GM21529 (cell line): ENCODE data around the gene PAPPA.

Experiments used
- ATAC-seq: cut with Tn5 transposase; IDR thresholded peaks from one replicate; pipeline ENCODE4 v1.9.1; 2021; ENCODE audit not compliant: unreplicated experiment

Gene PAPPA, protein sequence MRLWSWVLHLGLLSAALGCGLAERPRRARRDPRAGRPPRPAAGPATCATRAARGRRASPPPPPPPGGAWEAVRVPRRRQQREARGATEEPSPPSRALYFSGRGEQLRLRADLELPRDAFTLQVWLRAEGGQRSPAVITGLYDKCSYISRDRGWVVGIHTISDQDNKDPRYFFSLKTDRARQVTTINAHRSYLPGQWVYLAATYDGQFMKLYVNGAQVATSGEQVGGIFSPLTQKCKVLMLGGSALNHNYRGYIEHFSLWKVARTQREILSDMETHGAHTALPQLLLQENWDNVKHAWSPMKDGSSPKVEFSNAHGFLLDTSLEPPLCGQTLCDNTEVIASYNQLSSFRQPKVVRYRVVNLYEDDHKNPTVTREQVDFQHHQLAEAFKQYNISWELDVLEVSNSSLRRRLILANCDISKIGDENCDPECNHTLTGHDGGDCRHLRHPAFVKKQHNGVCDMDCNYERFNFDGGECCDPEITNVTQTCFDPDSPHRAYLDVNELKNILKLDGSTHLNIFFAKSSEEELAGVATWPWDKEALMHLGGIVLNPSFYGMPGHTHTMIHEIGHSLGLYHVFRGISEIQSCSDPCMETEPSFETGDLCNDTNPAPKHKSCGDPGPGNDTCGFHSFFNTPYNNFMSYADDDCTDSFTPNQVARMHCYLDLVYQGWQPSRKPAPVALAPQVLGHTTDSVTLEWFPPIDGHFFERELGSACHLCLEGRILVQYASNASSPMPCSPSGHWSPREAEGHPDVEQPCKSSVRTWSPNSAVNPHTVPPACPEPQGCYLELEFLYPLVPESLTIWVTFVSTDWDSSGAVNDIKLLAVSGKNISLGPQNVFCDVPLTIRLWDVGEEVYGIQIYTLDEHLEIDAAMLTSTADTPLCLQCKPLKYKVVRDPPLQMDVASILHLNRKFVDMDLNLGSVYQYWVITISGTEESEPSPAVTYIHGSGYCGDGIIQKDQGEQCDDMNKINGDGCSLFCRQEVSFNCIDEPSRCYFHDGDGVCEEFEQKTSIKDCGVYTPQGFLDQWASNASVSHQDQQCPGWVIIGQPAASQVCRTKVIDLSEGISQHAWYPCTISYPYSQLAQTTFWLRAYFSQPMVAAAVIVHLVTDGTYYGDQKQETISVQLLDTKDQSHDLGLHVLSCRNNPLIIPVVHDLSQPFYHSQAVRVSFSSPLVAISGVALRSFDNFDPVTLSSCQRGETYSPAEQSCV (N-terminal part only)

DNA sequence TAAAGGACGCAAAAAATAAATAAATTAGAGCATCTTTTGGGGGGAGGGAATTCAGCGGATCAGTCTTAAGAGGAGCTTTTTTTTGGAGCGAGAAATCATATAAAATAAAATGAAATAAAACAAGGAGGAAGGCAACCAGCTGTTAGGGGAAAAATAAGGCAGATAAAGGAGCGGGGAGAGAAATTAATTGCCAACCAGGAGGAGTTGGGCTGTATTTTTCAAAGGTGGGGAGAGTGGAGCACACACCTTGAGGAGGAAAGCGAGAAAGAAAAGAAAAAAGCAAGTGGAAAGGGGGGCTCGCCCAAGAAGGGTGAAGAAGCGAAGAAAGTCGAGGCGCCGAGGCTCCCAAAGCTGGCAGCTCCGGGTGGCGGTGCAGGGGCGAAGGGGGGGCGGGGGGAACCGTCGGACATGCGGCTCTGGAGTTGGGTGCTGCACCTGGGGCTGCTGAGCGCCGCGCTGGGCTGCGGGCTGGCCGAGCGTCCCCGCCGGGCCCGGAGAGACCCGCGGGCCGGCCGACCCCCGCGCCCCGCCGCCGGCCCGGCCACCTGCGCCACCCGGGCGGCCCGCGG is at the start of gene PAPPA:
Gene PAPPA (plus strand): TSS at position 27 of the 569 bp plus-strand sequence. CDS start 382 bp downstream, at position 409.
- ATAC-seq, result no peak

DNA sequence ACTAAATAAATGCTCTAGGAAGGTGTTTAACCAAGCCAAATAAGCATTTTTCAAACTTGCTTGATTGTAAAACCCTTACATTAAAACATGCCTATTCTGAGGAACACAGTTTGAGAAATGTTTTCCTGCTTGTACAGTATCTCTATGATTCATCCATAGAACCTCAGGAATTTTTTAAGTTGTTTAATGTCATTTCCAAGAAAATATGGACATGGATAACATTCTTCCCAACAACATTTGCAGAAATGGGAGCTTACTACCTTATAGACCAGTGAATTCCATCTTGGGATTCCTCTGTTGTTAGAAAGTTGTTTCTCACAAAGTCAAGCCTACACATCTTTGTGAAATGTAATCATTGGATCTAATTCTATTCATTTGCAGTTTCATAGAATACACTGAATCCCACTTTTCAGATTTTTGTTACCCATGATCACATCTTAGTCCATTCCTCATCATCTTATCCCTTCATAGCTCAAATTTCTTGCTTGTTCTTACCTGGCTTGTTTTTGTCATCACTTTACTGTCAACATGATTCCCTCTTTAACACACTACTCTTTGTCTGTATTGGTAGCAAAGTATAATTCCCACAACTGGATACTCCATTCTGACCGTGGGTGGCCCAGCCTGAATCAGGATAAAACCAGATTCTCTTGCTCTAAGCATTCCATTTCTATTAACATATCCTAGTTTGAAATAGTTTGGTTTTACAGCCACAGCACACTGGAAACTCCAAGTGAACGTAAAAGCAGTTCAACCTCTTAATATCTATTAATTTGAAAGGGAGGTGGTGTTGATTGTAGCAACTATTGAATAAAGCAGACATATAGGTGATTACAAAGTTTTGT is 49.4 kb upstream of the PAPPA start:
- no peak for ATAC-seq

DNA sequence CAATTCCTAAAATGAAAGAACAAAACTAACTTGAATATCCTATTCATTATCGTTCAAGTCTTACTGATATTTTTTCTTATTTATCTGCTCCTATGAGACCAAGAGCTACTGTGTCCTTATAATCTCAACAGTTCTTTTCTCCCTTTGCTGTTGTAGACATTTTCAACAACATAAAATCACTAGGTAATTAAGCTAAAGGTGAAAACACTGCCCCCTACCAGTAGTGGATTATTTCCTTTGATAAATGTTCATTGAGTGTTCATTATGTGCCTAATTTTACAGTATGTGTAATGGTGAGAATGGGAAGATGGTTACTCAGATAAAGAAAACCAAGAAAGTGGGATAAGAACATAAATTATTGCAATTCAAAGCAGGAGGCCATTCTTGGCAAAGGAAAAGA is 41.4 kb upstream of the PAPPA start:
- no peak for ATAC-seq

DNA sequence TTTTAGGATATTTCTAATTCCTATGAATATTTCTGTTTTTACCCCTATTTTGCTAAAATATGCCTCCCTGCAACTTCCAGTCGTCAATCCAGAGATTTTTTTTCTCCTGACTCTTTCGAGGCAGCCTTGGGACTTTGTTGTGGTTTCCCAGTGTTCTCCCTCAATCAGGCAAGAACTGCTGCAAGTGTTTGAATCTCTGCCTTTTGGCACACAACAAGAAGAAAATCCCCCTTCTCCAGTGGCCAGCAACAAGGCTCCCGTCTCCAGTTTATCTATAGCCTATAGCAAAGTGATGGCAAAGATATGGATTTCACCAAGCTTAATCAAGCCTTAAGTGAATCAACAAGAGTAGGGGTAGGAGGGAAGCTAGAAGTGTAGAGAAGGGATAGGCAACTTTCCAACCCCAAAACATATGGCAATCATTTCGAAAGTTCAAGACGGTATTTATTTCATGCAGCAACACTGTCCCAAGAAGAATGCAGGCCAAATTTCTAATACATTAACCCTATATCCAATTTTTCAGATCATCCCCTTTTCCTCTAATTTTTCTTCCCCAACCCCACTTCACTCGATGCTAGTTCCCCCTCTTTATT is 37.7 kb upstream of the PAPPA start:
- no peak for ATAC-seq

DNA sequence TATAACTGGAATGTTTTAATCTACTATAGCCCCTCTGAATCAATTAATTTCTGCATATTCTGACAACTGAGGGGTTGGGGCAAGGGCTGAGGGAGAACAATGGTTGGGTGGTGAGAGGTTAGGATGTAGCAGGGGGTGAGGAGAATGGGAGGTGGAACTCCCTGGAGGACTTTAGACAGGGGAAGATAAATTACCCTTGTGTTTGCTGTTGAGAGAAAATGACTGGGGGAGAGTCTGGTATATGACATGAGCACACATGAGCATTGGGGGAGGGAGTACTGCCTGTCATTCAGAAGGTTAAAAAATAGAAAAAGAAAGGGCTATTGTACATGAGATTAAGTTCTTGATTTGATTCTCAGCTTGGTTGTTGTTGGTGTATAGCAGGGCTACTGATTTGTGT is 37.2 kb upstream of the PAPPA start:
- ATAC-seq, result no peak

DNA sequence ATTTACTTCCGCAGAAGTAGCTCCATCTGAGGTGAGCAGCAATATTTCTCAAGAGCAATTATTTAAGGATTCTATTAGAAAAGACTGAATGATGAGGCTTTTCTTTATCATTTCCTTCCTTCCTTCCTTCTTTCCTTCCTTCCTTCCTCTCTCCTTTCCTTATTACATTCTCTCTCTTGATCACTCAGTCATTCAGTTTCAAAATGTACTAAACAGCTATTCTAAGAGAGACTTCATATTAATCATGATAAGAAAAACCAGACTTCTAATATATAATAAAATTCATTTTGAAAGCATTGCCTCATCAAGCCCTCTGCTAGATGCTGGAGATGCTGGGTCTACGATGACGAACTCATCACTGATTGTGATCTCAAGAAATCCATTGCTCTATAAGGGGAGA is 30.4 kb upstream of the PAPPA start:
- ATAC-seq, result no peak

DNA sequence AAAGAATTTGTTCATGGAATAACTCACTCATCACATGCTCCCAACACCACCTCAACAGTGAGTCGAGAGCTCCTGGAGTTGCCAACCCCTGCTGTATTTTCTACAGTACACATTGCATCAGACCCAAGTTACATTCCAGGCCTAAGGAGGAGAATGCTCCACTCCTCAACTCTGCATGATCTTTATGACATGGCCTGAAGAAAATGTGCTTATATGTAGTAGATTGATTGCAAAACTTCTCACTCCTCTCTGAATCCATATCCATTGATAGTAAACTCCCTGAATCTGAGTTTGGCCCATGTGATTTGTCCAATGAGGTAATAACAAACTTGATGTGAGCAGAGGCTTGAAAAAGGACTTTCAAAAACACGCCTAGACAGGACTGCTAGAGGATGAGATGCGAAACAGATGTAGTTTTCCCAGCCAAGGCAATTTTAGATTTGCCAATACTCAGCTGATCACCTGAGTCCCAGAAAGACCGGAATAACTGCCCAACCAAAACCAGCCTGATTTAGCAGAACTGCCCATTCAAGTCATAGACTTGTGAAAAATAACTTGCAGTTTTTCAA is 29.0 kb upstream of the PAPPA start:
- no peak for ATAC-seq

DNA sequence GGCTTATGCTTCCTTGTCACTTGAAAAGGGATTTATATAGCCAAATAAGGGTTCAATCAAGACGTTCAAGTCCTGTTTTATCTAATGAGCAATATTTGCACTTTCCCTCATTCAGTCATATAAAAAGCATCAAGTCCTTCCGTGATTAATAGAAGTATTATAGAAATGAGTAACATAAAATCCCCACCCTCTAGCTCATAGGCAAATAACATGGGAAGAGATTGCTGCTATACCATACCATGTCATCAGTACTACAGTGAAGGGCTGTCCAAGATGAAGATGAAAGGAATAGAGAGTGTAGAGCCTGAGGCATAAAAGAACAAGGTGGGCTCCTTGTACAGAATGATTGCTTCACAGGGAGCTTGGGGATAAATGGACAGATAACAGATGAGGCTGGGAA is 20.4 kb upstream of the PAPPA start:
- no peak for ATAC-seq

DNA sequence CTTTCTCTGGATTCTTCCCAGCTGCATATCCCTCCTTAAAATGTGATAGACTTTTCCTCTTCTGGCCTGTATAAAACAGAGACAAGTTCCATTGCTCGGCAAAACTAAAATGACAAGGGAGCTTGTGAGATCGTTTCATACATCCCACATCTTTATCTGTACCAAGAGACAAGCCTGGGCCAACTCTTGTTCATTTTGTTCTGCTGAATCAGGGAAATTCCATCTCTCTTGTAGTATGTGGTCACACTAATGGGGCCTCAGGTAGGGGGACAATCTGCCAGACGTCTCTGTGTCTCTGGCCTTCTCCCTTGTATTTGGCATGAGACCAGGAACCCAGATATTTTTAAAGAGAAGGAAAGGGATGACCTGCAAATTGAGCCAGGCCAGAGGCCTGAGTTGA is 18.6 kb upstream of the PAPPA start:
- ATAC-seq, result no peak

DNA sequence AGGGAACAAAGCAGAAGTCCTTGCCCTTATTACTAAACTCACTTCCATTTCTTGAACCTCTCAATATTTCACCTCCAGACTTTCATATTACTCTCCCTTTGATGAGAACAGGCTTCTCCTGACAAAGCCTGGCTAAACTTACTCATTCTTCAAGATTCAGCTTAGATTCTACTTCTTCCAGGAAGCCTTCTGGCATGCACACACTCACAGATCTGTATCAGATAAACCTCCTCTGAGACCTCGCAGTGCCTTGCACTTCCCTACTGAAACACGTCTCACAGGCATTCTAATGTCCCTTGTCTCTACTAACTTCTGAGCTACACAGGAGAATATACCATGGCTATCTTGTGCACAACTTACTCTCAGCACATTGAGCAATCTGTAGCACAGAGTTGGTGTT is 16.6 kb upstream of the PAPPA start:
- ATAC-seq, result no peak

DNA sequence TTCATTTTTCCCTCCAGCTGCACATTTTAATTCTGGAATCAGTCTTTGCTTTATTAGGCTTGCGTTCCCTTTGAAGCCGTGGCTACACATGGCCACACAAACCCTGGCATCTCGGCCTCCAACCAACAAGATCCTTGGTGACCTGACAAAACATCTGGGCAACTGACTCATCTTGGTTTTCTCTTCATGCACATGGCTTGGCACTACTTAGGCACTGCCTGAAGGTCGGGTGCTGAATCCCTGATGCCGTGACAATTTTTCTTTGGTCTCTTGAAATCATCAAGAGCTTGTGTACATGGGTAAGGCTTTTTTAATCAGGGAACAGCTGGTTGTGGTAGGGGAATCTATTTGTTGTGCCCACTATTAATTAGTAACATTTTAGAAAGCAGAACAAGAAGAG is 16.0 kb upstream of the PAPPA start:
- ATAC-seq, result no peak

DNA sequence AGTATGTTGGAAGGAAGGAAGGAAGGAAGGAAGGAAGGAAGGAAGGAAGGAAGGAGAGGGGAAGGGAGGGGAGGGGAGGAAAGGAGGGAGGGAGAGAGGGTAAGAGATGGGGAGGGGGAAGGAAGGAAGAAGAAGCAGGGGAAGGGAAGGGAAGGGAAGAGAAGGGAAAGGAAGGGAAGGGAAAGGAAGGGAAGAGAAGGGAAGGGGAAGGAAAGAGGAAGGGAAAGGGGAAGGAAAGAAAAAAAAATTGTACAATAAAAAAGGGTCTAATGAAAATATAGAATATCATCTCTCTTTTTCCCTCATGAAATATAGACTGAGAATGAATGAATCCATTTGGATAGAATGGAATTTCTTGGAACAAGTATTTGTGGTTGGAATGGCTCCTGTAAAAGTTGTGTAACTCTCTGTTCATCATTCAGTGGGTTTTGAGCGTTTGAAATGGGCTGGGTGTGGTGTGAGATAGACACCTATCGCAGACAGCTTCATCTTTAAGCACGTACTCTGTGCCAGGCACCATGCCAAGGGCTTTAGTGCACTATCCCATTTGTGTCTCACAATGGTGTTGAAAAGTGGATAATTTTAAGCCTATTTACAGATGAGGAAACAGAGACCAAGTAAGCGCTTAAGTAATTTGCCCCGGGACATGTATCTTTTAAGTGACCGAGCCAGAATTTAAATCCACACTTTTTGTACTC is 11.6 kb upstream of the PAPPA start:
- no peak for ATAC-seq

DNA sequence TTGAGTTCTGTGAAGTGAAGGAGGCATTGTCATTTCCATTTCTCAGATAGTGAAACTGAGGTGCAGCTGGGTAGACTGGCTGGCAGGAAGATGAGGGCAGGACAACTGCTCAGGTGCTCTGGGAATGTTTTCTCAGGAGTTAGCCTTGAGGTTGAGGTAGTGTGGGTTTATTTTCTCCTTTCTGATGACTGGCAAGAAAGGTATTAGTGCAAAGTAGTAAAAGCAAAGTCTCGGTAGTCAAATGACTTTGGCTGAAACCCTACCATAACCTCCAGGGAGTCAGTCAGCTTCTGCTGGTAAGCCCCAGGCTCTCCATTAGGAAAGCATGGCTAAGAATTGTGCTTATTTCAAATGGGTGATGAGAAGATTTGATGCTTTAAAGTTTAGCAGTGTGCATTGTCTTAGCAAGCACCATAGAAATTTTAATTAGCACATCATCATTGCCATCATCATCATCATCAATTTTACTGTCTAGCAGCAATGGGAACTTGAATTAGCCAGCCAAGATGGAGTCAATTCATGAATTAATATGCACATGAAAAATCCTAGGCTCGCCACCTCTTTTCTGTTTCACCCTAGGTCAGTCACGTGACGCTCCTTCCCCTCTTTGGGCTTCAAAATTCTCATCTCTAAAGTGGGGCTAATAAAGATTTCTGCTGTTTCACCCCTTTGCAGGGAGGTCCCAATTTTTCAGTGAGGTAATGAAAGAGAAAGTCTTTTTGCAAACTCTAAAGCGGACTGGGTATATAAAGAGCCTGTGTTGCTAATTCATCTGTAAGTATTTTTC is 10.7 kb upstream of the PAPPA start:
- ATAC-seq, result no peak

DNA sequence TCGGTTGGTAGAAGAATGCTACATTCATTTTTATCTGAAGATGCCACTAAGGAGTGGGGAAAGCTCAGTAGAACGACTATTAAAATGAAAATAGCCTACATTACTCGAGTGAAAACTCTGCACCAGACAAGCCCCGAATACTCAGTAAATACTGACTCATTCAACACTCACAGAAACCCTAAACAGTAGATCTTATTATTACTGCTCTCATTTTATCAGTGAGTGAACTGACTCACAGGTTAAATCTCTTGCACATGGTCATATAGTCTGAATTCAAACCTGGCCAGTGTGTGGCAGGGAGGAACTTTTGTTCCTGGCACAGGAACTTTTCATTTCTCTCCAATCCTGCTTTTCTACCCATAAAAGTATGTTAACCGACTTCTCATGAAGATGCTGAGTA is 9.6 kb upstream of the PAPPA start:
- ATAC-seq, result no peak

DNA sequence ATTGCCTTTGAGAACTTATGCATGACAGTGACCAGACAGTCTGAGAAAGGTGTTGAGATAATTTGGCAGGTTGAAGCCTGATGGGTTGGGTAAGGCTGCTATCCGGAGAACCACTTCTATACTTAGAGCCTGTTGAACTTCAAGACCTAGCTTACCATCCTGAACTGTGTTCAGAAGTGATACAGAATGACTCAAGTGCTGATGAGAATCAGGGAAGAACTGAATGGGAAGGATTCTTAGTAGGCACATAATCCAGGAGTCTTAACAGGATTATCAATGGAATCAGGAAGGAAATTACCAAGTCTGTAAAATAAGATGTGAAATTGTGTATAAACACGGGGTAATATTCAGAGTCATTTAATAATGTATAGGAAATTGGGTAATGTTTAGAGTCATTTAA is 9.0 kb upstream of the PAPPA start:
- no peak for ATAC-seq

DNA sequence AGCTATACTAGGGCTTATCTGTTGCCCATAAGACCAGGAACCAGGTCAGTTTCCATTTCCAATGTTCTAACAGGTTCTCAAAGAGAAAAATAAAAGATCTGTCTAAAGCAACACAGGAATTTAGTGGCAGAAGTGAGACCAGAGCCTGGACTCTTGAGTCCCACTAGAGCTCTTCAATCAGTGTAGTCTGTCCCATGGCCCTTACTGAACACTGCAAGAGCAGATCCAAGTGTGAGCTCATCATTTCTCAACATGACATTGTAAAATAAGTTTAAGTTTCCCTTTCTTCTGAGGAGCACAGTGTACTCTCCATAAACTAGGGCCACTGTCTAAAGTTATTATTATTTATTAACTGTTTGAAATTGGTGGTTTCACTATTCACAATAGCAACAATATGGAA is 8.6 kb upstream of the PAPPA start:
- ATAC-seq, result no peak

DNA sequence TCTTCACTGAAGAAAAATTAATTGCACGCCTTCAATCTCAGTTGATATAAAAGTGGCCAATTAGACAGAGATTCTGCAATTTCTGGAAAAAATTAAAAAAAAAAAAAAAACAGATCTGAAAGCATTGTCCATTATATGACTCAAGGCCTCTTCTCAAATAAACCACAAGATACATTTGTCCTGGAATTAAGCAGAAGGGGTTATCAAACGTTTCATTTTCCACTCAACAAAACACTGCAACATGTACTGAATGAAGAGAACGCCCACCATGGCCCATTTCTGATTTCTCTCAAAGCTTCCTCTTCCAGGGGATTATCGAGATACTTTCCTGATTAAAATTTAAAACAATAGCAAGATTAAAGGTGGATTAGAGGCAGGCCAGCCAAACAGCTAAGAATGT is 5.8 kb upstream of the PAPPA start:
- ATAC-seq, result no peak

DNA sequence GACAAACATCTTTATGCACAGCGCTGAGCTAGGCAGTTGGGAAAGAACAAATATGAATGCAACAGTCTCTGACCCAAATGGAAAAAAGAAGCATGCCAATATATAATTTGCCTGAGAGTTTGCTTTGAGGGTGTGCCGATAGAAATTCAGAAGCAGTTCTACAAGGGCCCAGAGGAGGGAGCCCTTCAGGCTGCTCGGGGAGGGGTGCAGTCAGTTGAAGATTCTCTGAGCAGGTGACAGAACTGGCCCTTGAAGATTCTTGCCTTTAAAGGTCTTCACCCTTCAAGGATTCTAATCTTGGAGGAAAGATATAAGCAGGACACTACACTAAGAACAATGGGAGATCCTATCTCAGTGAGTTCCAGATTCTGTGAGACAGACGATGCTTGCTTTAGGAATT is 3.7 kb upstream of the PAPPA start:
- ATAC-seq, result peak; percentile 73
